Upper lobe of left lung (tissue), 4 donors: ENCODE measurements around the gene PRCP.

Source experiments
- CTCF ChIP-seq, 6 experiments: fragments of 450-650 bp in 4 of 6; fragments of 200-600 bp in 2 of 6; sonication (generic) in 2 of 6; IDR thresholded peaks; one replicate each; pipeline ENCODE4 v1.5.1; 2016 to 2019; ENCODE audit warnings: antibody characterized with exemption in 6 of 6
- EP300 ChIP-seq, 4 donors: sonication (generic); formaldehyde crosslinking; IDR thresholded peaks; one replicate each; pipeline ENCODE4 v1.5.1; 2017; ENCODE audit warnings: antibody characterized with exemption in 4 of 4, control low read depth in 2 of 4
- POLR2A ChIP-seq, 4 donors: fragments of 450-650 bp; IDR thresholded peaks; one replicate each; pipeline ENCODE4 v1.5.1; 2016 to 2017; ENCODE audit warnings: antibody characterized with exemption in 4 of 4, mild to moderate bottlenecking in 2 of 4

DNA sequence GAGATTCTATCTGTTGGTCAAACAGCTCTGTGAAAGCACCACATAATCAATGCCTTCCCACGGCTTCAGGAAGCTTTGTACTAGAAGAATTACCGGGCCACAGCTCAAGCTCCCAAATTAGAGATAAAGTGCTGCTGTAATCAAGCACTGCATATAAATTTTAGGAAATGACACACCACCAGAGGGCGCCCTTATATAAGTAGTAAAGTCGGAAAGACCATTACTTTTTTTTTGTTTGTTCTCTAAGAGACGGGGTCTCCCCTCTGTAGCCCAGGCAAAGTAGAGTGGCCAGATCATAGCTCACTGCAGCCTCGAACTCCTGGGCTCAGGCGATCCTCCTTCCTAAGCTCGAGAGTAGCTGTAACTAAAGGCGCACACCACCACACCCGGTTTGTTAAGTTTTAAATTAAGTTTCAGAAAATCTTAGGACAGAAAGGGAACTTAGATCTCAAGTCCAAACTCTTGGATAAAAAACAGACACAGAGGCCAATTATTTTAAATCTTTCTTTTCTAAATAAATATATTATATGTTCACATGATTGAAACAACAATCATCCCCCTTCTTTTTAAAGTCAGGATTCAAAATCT, 32.6 kb downstream of the PRCP start:
- TF ChIP-seq CTCF (IDR thresholded peaks at IDR 0.05) (peak; percentile 53 to 73 (median 66)), POLR2A (IDR thresholded peaks at IDR 0.05) (no peak), EP300 (IDR thresholded peaks at IDR 0.05) (no peak)
